Measurements from ENCODE around the gene GLRA1.
"Not testable (repeated sequence)": the region's sequence is repeated elsewhere in the genome, so short reads cannot be mapped to it uniquely, and the experiment has no call there.

GLRA1 gene

DNA sequence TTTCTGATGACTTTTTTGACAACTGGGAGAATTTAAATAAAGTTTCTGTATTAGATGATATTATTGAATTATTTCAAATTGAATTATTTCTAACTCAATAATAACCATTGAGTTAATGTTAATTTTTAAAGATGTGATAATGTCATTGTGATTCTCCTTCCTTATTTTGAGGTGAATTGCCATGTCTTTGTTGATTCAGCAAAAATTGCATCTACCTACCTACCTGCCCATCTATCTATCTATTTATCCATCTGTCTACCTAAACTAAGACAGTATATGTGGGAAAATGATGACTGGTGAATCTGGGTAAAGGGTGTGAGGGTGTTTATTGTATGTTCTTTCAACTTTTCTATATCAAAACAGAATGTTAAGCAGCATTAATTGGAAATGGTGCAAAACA is 77.9 kb downstream of the GLRA1 start:
- no peaks in the 10 kb centered on the region for H3K4me1 ChIP-seq (ENCODE audit: control insufficient read depth, insufficient read depth, low read length)
- no peaks in the 10 kb centered on the region for H3K27me3 ChIP-seq (ENCODE audit: control insufficient read depth, insufficient read depth, low read length)
- no peak overlapping the region for H3K4me3 ChIP-seq (ENCODE audit: low read length)
- no peaks in the 10 kb centered on the region for H3K9me3 ChIP-seq (ENCODE audit: control insufficient read depth, low read length)
- no peaks in the 10 kb centered on the region for H3K36me3 ChIP-seq (ENCODE audit: control insufficient read depth, insufficient read depth, low read length)
- no peak overlapping the region for H3K9ac ChIP-seq (ENCODE audit: low read length)

DNA sequence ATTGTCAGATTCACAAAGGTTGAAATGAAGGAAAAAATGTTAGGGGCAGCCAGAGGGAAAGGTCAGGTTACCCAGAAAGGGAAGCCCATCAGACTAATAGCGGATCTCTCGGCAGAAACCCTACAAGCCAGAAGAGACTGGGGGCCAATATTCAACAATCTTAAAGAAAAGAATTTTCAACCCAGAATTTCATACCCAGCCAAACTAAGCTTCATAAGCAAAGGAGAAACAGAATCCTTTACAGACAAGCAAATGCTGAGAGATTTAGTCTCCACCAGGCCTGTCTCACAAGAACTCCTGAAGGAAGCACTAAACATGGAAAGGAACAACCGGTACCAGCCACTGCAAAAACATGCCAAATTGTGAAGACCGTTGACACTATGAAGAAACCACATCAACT is 91.8 kb downstream of the GLRA1 start:
- H3K36me3 ChIP-seq (ENCODE audit: control insufficient read depth, insufficient read depth, low read length); H3K4me1 ChIP-seq (ENCODE audit: control insufficient read depth, insufficient read depth, low read length); H3K4me3 ChIP-seq (ENCODE audit: low read length); H3K27me3 ChIP-seq (ENCODE audit: control insufficient read depth, insufficient read depth, low read length); H3K9ac ChIP-seq (ENCODE audit: low read length); H3K9me3 ChIP-seq (ENCODE audit: control insufficient read depth, low read length): not testable (repeated sequence)

DNA sequence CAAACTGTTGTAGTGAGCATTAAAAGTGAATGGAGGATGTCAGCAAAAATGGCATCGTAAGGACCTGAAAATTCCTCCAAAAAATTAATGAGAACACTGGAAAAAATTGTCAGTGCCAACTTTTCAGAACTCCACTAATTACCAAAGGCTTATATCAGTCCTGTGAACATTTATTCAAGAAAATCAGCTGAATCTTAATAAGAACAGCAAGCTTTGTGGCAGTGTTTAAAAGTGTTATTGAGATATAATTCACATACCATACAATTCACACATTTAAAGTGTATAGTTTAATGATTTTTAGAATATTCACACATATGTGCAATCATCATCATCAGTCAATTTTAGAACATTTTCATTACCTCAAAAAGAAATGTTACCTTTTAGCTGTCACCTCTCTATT is 95.3 kb downstream of the GLRA1 start:
- no peaks in the 10 kb centered on the region for H3K9me3 ChIP-seq (ENCODE audit: control insufficient read depth, low read length)
- H3K27me3 ChIP-seq (ENCODE audit: control insufficient read depth, insufficient read depth, low read length): no peaks in the 10 kb centered on the region
- no peak overlapping the region for H3K4me3 ChIP-seq (ENCODE audit: low read length)
- no peaks in the 10 kb centered on the region for H3K36me3 ChIP-seq (ENCODE audit: control insufficient read depth, insufficient read depth, low read length)
- H3K4me1 ChIP-seq (ENCODE audit: control insufficient read depth, insufficient read depth, low read length): no peaks in the 10 kb centered on the region
- H3K9ac ChIP-seq (ENCODE audit: low read length): no peak overlapping the region

DNA sequence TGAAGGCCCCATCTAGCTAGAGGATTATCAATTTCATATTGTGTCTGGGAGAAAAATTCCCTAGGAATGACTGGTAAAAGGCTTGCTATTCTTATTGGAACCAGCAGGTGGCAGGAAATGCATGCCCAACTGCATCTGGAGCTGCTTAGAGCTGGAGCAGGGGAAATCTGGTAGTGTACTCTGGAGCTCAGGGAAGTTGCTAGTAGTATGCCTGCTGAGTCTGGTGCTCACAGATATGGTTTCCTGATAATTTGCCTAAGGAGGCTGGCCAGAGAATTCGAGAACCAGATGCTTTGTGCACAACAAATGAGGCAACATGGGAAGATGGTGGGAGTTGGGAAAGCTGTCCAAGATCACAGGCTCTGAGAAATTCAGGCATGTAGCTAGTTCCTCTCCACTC is 99.2 kb downstream of the GLRA1 start:
- Histone ChIP-seq H3K9me3 (ENCODE audit: control insufficient read depth, low read length) (no peaks in the 10 kb centered on the region), H3K36me3 (ENCODE audit: control insufficient read depth, insufficient read depth, low read length) (no peaks in the 10 kb centered on the region), H3K9ac (ENCODE audit: low read length) (no peak overlapping the region), H3K27me3 (ENCODE audit: control insufficient read depth, insufficient read depth, low read length) (no peaks in the 10 kb centered on the region), H3K4me1 (ENCODE audit: control insufficient read depth, insufficient read depth, low read length) (no peaks in the 10 kb centered on the region), H3K4me3 (ENCODE audit: low read length) (no peak overlapping the region)

DNA sequence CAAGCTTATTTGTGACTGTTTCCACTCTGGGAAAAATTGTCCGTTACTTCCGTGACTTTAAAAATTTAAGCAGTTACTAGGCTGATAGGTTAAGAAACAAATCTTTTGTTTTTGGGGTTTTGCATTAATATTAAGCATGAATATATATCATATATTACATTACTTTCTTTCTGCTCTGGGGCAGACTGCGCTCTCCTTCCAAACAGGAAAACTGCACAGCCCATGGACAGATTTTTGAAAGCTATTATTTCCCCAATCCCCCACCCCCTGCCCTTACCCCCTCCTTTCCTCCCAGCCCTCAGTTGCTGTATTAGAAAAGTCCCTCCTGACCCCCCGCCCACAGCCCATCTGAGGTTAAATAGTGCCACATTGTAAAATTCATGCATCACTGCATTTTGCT is 102.5 kb downstream of the GLRA1 start:
- no peaks in the 10 kb centered on the region for H3K9me3 ChIP-seq (ENCODE audit: control insufficient read depth, low read length)
- H3K9ac ChIP-seq (ENCODE audit: low read length): no peak overlapping the region
- no peaks in the 10 kb centered on the region for H3K27me3 ChIP-seq (ENCODE audit: control insufficient read depth, insufficient read depth, low read length)
- H3K36me3 ChIP-seq (ENCODE audit: control insufficient read depth, insufficient read depth, low read length): no peaks in the 10 kb centered on the region
- H3K4me1 ChIP-seq (ENCODE audit: control insufficient read depth, insufficient read depth, low read length): no peaks in the 10 kb centered on the region
- no peak overlapping the region for H3K4me3 ChIP-seq (ENCODE audit: low read length)

DNA sequence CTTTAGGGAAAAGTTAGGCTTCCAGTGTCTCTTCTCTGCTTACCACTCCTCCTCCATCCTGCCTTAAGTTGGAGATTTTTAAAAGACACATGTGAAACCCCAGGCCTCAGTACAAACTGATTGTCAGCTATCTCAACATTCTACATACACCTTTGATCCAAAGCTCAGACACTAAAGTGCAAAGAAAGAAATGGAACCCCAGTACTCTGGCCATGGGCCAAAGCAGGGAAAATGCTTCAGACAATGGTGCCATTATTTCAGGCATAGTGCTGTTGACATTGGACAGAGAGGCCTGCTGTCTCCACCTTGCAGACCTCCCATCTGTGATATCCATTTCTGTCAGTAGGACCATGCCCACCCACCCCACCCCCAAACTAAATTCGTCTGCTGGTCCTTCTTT is 103.7 kb downstream of the GLRA1 start:
- Histone ChIP-seq H3K27me3 (ENCODE audit: control insufficient read depth, insufficient read depth, low read length) (no peaks in the 10 kb centered on the region), H3K4me3 (ENCODE audit: low read length) (no peak overlapping the region), H3K9ac (ENCODE audit: low read length) (no peak overlapping the region), H3K4me1 (ENCODE audit: control insufficient read depth, insufficient read depth, low read length) (no peaks in the 10 kb centered on the region), H3K9me3 (ENCODE audit: control insufficient read depth, low read length) (no peaks in the 10 kb centered on the region), H3K36me3 (ENCODE audit: control insufficient read depth, insufficient read depth, low read length) (no peaks in the 10 kb centered on the region)

DNA sequence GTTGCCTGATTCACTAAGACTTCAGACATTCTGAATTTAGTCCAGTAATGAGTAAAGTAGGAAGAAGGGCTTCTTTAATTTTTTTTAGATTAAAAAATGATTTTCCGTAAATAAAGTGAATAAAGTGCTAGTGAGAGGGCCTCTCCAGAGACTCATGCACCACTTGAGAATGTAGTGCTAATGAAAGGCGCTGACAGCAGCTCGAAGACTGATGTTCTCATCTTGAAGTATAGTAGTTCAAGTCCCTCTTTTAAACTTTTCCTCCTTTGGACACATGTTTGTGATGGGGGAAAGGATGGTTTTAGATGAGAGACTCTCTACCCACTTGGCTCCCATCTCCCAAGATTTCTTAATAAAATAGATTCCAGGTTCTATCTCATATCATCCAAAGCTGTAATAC is 104.4 kb downstream of the GLRA1 start:
- no peaks in the 10 kb centered on the region for H3K27me3 ChIP-seq (ENCODE audit: control insufficient read depth, insufficient read depth, low read length)
- H3K4me3 ChIP-seq (ENCODE audit: low read length): no peak overlapping the region
- H3K36me3 ChIP-seq (ENCODE audit: control insufficient read depth, insufficient read depth, low read length): no peaks in the 10 kb centered on the region
- H3K9ac ChIP-seq (ENCODE audit: low read length): no peak overlapping the region
- no peaks in the 10 kb centered on the region for H3K9me3 ChIP-seq (ENCODE audit: control insufficient read depth, low read length)
- H3K4me1 ChIP-seq (ENCODE audit: control insufficient read depth, insufficient read depth, low read length): no peaks in the 10 kb centered on the region

DNA sequence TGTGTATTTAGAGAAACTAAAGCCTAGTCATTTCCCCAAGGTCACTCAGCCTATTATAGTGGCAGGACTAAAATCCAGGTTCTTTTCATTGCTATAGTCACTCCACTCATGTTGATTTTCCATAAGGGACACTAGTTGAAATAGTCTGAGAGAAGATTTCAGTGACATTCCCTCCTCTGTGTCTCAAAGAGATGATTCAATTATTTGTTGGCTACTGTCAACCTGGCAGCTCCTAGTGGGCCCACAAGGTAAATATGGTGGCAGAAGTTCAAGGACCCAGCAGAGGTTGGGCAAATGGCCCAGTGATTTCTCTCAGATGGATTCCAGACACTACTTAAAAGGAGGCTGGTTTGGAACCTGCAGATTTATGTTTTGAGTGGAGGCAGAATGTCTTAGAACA is 104.8 kb downstream of the GLRA1 start:
- Histone ChIP-seq H3K9ac (ENCODE audit: low read length) (no peak overlapping the region), H3K36me3 (ENCODE audit: control insufficient read depth, insufficient read depth, low read length) (no peaks in the 10 kb centered on the region), H3K9me3 (ENCODE audit: control insufficient read depth, low read length) (no peaks in the 10 kb centered on the region), H3K27me3 (ENCODE audit: control insufficient read depth, insufficient read depth, low read length) (no peaks in the 10 kb centered on the region), H3K4me3 (ENCODE audit: low read length) (no peak overlapping the region), H3K4me1 (ENCODE audit: control insufficient read depth, insufficient read depth, low read length) (no peaks in the 10 kb centered on the region)

DNA sequence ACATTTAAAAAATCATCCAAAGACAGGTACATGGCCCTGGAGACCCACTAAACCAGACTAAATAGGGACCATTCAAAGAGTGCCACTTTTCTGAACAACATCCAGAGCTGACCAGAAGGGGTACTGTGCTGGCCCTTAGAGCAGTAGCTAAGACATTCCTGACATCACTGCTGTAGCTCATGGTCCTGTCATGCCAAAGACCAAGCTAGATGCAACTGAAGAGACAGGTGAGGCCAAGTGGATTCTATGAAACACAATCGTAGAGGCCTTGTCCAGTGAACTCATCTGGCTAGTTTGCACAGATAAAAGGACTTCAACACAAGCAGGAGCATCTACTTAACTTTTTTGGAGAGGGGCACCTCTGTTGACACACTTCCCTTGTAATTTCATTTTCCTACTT is 109.6 kb downstream of the GLRA1 start:
- no peaks in the 10 kb centered on the region for H3K9me3 ChIP-seq (ENCODE audit: control insufficient read depth, low read length)
- no peaks in the 10 kb centered on the region for H3K36me3 ChIP-seq (ENCODE audit: control insufficient read depth, insufficient read depth, low read length)
- no peak overlapping the region for H3K9ac ChIP-seq (ENCODE audit: low read length)
- H3K27me3 ChIP-seq (ENCODE audit: control insufficient read depth, insufficient read depth, low read length): no peaks in the 10 kb centered on the region
- no peaks in the 10 kb centered on the region for H3K4me1 ChIP-seq (ENCODE audit: control insufficient read depth, insufficient read depth, low read length)
- H3K4me3 ChIP-seq (ENCODE audit: low read length): no peak overlapping the region

DNA sequence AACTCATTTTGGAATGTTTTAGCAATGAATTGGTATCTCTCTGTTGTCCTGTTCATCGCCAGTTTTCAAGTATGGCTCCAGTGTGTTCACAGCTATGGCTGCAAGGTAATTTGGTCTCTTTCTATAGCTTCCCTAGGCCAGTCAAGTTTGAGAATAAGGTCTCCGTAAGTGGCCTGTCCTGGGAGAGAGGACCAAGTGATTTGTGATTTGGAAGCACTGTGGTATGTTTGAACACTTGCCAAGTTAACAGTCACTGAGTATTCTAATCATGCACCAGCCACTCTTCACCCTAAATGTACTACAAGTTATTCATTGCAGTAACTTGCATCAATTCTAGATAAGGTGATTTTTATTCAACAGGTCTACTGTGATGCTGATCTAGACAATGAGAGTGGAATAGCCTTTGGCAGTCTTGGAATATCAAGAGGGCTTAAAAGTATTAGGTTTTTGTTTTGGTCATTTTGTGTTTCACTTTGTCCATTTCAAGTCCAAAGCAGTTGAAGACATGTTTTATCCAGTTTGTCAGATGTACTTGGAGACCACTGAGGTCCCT is 111.8 kb downstream of the GLRA1 start:
- H3K9me3 ChIP-seq (ENCODE audit: control insufficient read depth, low read length): no peaks in the 10 kb centered on the region
- no peak overlapping the region for H3K4me3 ChIP-seq (ENCODE audit: low read length)
- H3K9ac ChIP-seq (ENCODE audit: low read length): no peak overlapping the region
- H3K36me3 ChIP-seq (ENCODE audit: control insufficient read depth, insufficient read depth, low read length): no peaks in the 10 kb centered on the region
- no peaks in the 10 kb centered on the region for H3K27me3 ChIP-seq (ENCODE audit: control insufficient read depth, insufficient read depth, low read length)
- no peaks in the 10 kb centered on the region for H3K4me1 ChIP-seq (ENCODE audit: control insufficient read depth, insufficient read depth, low read length)

DNA sequence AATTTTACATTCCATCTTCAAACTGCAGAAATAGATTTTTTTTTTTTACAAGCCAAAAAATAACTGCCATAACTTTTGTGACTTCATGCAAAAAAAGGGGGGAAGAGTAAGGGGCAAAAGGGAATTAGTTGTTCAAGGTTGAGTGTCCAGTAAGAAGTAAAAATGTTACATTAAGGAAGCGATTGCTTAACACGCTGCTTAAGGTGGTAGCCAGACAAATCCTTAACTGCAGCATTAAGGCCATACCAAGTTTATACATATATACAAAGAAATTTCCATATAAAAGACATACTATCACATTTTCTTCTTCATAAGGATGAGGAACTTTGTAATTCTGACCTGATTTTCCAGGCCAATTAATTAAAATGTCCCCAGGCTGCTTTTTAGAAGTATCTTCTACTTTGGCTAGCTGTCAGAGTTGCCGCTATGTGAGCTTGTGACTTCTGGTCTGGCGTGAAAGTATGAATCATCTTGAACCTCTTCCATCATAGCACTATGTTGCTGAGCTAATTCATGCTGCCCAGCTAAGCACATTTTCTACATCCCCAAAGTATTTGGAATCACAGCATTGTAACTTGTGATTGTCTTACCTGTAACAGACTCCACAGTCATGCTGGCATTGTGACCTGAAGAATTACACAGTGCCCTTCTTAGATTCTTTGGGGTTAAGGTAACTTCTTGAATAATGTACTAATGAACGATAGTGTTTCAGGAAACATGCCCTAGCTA is 112.9 kb downstream of the GLRA1 start:
- Histone ChIP-seq H3K27me3 (ENCODE audit: control insufficient read depth, insufficient read depth, low read length) (no peaks in the 10 kb centered on the region), H3K4me3 (ENCODE audit: low read length) (no peak overlapping the region), H3K9ac (ENCODE audit: low read length) (no peak overlapping the region), H3K4me1 (ENCODE audit: control insufficient read depth, insufficient read depth, low read length) (no peaks in the 10 kb centered on the region), H3K9me3 (ENCODE audit: control insufficient read depth, low read length) (no peaks in the 10 kb centered on the region), H3K36me3 (ENCODE audit: control insufficient read depth, insufficient read depth, low read length) (no peaks in the 10 kb centered on the region)

DNA sequence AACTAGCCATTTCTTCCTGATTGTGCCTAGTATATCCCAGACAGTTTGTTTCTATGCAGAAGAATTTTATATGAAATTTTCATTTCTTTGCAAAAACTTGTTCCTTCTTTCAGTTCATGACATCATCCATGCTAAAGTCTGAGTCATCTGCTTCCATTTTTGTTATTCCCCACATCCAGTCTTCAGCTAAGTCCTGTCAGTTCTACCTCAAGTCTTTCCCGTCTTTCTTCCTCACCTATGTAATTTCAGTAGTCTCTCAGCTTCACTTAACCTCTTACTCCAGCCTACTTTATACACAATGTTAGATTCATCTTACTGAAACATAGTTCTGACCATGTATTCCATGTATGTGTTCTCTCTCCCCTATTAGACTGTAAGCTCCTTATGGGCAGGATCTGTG is 113.8 kb downstream of the GLRA1 start:
- Histone ChIP-seq H3K4me1 (ENCODE audit: control insufficient read depth, insufficient read depth, low read length) (no peaks in the 10 kb centered on the region), H3K36me3 (ENCODE audit: control insufficient read depth, insufficient read depth, low read length) (no peaks in the 10 kb centered on the region), H3K9me3 (ENCODE audit: control insufficient read depth, low read length) (no peaks in the 10 kb centered on the region), H3K27me3 (ENCODE audit: control insufficient read depth, insufficient read depth, low read length) (no peaks in the 10 kb centered on the region), H3K4me3 (ENCODE audit: low read length) (no peak overlapping the region), H3K9ac (ENCODE audit: low read length) (no peak overlapping the region)

DNA sequence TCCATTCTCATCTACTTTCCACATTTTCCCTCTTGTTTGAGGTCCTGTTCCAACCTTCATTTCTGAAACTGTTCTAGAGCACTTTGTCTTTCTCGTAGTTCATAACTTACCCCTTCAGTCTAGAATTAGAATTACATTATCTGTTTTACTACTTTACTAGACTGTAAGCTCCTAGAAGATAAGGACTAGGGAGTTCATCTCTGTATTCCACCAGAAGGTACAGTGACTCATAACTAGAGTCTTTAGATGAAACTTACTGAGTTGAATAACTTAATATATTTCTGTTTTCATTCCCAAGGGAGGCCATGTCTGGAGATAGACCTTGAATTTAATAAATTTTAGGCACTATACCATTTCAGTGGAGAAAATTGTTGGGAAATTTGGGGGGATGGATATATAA is 114.2 kb downstream of the GLRA1 start:
- Histone ChIP-seq H3K36me3 (ENCODE audit: control insufficient read depth, insufficient read depth, low read length) (no peaks in the 10 kb centered on the region), H3K27me3 (ENCODE audit: control insufficient read depth, insufficient read depth, low read length) (no peaks in the 10 kb centered on the region), H3K4me1 (ENCODE audit: control insufficient read depth, insufficient read depth, low read length) (no peaks in the 10 kb centered on the region), H3K4me3 (ENCODE audit: low read length) (no peak overlapping the region), H3K9me3 (ENCODE audit: control insufficient read depth, low read length) (no peaks in the 10 kb centered on the region), H3K9ac (ENCODE audit: low read length) (no peak overlapping the region)

Measured in mucosa of stomach (tissue), 1 donor.